HepG2 (cell line): ENCODE results near the gene NFATC3.

Source experiments
- CCAR2 ChIP-seq: fragments of 200-400 bp; formaldehyde crosslinking; optimal IDR thresholded peaks from 2 replicates; pipeline ENCODE3; 2018; ENCODE audit warnings: low read depth, mild to moderate bottlenecking, low read length, moderate library complexity
- FOXP1 ChIP-seq, 2 experiments: fragments of 450-650 bp in 1 of 2; IDR thresholded peaks; 2 replicates each; pipeline ENCODE4 v1.6.1; 2017 to 2018; ENCODE audit warnings: antibody characterized with exemption in 1 of 2
- NFATC3 ChIP-seq: sonication (generic); formaldehyde crosslinking; IDR thresholded peaks from 2 replicates; pipeline ENCODE4 v1.5.1; 2020; ENCODE audit warnings: mild to moderate bottlenecking, missing genetic modification reagents
- TMF1 ChIP-seq: sonication (generic); formaldehyde crosslinking; IDR thresholded peaks from 2 replicates; pipeline ENCODE4 v1.8.1; 2022; ENCODE audit warnings: low read depth, missing genetic modification reagents
- ZKSCAN1 ChIP-seq: fragments of 150-350 bp; IDR thresholded peaks from 2 replicates; pipeline ENCODE4 v1.6.1; 2014; ENCODE audit warnings: low read length
- ZNF510 ChIP-seq: sonication (generic); formaldehyde crosslinking; IDR thresholded peaks from 2 replicates; pipeline ENCODE4 v1.4.0; 2020; ENCODE audit warnings: low read depth, mild to moderate bottlenecking, missing genetic modification reagents
- TF ChIP-seq, protein P1 (sequence below): sonication (generic); formaldehyde crosslinking; IDR thresholded peaks from 2 replicates; pipeline ENCODE4 v1.5.0; 2020; ENCODE audit warnings: mild to moderate bottlenecking, missing genetic modification reagents, moderate library complexity

DNA sequence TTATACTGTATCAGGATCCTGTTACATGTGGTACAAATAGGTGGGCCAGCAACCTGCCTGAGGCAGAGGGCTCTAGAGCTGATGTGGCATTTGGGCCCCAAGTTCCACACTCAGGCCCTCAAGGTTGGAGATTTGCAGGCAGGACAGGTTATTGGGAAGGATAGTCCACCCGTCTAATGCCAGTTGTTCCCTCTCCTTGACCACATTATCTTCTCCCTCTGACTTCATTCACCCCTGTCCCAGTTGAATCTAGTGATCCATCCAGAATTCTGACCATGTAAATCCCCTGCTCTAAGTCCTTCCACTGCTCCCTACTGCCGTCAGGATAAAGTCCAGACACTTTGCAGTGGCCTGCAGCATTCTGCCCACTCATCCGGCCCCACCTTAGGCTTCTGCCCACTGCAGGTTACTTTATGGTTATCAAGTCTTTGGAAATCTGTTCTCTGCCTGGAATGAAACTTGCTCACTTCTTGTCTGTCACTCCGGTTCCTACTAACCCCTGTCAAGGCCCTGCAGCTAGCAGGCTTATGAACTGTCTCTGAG lies 1.9 kb upstream of the NFATC3 start:
- TF ChIP-seq TMF1 (CRISPR knock-in tag) (no peak), FOXP1 (IDR thresholded peaks at IDR 0.05) (no peak), FOXP1 (CRISPR knock-in tag; IDR thresholded peaks at IDR 0.05) (no peak), ZKSCAN1 (no peak), NFATC3 (CRISPR knock-in tag) (no peak), CCAR2 (no peak), ZNF510 (CRISPR knock-in tag) (no peak)
- TF ChIP-seq, protein P1, sequence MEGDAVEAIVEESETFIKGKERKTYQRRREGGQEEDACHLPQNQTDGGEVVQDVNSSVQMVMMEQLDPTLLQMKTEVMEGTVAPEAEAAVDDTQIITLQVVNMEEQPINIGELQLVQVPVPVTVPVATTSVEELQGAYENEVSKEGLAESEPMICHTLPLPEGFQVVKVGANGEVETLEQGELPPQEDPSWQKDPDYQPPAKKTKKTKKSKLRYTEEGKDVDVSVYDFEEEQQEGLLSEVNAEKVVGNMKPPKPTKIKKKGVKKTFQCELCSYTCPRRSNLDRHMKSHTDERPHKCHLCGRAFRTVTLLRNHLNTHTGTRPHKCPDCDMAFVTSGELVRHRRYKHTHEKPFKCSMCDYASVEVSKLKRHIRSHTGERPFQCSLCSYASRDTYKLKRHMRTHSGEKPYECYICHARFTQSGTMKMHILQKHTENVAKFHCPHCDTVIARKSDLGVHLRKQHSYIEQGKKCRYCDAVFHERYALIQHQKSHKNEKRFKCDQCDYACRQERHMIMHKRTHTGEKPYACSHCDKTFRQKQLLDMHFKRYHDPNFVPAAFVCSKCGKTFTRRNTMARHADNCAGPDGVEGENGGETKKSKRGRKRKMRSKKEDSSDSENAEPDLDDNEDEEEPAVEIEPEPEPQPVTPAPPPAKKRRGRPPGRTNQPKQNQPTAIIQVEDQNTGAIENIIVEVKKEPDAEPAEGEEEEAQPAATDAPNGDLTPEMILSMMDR: no peak
